Ureter (tissue), 1 donor: ENCODE measurements around the gene MAN2B2. TPM values are rescaled to one million over a fixed set of nuclear protein-coding genes. Genes with fewer than 3 reads are reported as not detected.
"Not testable (repeated sequence)": the region's sequence is repeated elsewhere in the genome, so short reads cannot be mapped to it uniquely, and the experiment has no call there.

Experiments used
- DNase-seq: peaks from one replicate; pipeline ENCODE4 v3.0.0-alpha.2; 2020; ENCODE audit warnings: low spot score
- total RNA-seq: library from RNA; stranded (reverse); gene quantifications from one replicate; pipeline ENCODE4 v1.2.4, GENCODE V29; 2023
- donor health status: DM: yes; HTN: yes; CAD: no.

MAN2B2 gene
- total RNA-seq, 1 donor from 2014 or later, result 37.3 TPM

DNA sequence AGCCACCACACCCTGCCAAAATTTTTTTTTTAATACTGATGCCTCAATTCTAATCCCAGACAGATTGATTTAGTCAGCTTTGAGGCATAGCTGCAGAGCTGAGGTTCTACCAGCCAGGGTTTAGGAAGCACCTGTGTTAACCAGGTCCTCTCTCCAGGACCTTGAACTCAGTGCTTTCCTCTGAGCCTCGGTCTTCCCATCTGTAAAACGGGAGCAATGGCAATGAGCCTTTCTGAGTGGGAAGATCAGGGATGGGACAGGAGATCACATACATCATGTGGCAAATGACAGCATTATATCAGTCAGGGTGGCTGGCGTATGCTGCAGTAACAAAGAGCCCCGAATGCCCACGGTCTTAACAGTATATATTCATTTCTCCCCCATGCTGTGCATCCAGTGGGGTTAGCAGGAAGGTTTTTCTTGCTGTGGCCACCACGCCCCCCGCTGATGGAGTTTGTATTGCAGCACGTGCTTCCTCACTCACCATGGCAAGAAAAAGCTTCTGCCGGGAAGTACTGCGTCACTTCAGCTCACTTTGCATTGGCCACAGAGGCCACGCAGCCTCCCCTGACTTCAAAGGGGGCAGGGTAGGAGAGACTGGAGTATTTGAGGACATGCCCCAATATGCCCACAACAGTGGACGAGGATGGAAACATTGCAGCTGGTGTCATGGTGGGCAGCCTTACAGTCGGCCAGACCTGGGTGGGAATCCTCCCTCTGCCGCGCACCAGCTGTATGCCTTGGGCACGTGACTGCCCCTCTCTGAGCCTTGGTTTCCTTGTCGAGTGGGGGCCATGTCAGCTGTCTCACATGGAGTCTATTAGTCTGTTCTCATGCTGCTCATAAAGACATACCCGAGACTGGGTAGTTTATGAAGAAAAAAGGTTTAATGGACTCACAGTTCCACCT, 41.4 kb downstream of the MAN2B2 start:
- DNase-seq, result no peak

DNA sequence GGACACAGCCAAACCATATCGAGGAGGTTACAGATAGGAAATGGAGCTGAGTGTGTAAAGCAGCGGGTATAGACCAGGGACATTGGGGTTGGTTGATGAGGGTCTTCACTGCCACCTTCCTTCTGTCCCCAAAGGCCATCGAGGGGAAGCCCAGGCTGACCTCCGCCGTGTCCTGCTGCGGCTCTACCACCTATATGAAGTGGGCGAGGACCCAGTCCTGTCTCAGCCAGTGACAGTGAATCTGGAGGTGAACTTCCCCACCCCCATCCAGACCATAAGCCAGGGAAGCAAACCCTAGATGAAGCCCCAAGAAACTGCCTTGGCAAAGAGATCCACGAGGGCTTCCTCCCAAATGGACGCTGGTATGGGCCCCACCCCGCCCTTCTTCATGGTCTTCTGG, 42.3 kb downstream of the MAN2B2 start:
- DNase-seq, result no peak

DNA sequence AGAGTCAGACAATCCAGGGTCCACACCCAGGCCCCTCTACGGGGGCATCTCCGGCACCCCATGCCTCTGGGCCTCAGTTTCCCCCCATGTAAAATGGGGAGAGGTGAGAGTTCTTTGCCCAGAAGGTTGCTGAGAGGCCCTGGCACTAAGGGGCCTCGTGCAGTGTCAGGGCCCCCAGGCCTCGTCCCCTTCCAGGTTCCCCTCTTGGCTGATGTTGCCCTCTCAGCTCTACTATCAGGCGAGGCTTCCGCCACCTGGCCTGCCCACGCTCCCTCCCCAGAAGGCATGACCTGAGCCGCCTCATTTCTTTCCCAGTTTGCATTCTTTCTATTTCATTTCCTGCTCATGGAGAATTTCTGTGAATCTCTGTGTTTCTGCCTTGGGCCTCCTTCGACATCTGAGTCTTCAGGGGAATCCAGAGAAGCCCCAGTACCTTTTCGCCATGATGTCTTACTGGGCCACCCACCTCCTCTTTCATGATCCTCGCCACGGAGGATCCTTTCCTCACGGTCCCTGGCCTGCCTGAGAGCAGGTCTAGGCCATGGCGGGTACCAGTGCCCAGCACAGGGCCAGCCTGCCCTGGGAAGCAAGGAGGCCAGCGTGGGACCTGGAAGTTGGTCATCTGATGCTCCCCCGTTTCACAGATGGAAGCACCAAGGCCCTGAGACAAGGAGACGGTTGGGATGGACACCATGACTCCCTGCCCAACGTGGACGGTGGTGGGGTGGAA, 43.6 kb downstream of the MAN2B2 start:
- no peak for DNase-seq

DNA sequence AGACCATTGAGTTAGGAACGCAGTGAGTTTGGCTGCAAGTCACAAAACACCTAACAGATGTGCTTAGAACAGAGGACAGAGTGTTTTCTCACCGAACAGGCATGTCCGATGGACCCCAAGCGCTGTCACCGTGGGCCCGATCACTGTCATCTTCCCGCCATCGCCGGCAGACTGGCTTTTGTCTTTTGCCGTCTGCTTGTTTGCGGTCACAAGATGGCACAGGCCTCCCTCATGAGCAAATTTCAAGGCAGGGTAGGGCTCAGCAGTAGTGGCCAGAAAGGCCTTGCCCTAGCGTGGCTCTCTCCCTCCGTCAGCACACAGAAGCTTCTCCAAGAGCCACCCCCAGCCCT, 44.1 kb downstream of the MAN2B2 start:
- no peak for DNase-seq

DNA sequence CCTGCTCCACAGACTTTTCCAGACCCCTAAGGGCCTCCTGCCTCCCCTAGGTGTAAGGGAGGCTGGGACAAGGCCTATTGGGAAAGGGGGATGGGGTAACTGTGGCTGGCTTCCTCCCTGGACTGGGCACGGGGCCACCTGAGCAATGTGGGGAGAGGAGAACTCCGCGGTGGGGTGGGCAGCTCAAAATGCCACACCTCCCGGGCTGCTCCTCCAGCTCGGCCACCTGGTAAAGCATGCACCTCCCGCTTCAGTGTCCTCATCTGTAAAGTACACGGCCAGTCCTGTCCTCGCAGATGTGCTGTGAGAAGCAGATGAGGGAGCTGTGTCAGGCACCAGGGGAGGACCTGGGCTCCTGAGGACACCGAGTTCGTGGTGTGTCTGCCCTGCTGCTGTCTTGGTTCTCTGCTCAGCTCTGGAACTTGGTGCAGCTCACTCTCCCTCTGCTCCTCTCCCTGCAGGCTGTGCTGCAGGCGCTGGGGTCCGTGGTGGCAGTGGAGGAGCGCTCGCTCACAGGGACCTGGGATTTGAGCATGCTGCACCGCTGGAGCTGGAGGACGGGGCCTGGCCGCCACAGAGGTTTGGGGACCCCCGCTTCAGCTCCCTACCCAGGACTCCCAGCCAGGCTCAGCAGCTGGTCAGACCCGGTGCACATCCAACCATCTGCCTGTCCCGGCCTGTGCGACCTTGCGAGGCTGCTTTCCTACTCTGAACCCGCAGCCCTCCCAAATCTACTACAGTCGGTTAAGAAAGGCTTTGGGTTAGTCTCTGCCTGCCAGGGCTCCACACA, 44.7 kb downstream of the MAN2B2 start:
- DNase-seq, result no peak

DNA sequence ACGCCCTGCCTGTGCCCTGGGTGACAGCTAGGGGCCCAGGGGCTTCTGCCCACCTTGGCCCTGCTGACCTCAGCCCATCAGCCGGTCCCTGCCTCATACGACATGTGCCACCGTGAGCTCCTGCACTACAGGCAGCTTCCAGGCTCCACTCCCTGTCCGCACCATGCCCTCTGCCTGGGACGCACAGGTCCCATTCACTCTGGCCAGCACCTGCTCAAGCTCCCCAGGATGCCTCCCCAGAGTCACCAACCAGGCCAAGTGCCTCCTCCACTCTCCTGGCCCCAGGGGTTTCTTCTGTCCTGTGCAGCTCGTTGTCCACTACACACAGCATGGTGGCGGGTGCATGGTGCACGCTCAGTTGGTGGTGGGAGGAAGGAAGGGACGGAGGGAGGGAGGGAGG, 45.3 kb downstream of the MAN2B2 start:
- DNase-seq, result no peak

DNA sequence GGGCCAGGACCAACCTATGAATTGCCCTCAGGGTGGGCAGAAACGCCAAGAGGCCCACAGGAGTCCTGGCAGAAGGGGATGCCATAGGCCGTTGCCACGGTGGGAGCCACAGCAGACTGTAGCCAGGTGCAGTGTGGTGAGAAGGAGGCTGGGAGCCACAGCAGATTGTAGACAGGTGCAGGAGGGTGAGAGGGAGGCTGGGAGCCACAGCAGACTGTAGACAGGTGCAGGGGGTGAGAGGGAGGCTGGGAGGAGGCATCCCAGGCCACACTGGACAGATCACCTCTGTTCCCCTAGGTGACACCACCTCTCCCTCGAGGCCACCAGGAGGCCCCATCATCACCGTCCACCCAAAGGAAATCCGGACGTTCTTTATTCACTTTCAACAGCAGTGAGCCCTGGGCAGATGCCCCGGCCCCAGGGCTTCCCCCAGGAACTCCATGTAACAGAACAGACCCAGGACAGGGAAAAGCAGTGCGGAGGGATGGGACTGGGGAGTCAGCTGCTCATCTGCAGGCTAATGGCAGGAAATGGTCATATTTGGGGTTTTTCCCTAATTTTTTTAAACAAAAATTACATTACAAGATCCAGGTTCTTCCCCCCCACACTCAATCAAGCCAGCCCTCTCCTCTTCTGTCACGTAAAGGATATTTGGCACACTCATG, 46.0 kb downstream of the MAN2B2 start:
- no peak for DNase-seq

DNA sequence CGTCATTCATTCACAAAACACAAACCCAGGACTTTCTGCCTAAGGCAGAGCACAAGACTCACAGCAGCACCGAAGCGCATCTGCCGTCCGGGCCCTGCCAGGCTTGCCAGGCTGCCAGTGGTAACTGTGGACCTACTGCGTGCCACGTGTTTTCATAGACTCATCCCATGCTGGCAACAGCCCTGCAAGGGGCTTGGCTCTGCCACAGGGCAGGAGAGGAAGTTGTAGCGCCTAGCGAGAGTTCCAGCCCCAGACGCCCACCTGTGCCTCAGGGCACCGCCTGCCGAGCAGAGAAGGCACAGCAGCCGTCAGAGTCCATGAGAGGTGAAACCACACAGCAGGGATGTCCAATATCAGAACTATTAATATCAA, 46.6 kb downstream of the MAN2B2 start:
- DNase-seq, result no peak

DNA sequence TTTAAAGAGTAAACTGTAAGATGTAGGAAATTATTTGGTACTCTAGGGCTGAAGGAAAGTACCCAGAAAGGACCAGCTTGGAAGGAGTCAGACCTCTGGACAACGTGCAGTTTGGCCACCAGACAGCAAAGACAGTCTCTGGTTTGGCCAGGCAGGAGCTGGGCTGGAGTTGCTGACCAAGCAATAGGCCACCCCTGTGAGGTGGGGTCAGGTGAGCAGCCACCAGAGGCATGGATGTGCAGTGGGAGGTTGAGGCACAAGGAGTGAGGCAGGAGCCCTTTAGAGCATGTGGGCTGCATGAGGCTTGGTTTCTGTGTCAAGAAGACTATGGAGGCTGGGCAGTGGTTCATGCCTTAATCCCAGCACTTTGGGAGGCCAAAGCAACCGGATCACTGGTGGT, 47.8 kb downstream of the MAN2B2 start:
- no peak for DNase-seq

DNA sequence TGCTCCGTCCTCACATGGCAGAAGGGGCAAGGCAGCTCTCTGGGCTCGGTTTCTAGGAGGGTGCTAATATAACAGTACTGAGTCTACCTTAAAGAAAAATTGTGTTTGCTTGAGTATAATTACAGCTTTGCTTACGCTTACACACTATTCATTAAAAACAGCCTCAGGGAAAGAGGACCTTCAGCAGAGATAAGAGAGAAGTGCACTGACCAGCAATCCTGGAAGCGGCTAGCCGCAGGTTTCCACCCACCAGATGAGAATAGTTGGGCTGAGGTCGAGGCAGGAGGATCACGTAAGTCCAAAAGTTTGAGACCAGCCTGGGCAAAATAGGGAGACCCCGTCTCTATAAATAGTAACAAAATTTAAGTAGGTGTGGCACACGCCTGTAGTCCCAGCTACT, 50.3 kb downstream of the MAN2B2 start:
- no peak for DNase-seq

DNA sequence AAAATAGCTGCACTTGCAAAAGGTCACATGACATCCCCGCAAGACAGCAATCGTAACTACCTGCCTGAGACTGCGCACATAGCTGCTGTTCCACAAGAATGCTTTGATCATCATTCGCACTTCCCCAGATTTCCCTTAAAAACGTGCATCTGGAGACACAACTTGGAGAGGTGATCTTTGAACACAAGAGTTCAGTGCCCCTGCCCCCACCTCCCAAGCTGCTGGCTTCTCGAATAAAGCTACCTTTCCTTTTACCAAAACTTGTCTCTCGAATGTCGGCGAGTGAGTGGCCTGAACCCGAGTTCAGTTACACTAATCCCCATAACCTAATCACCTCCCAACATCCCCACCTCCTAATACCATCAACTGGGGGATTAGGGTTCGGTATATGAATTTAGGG, 51.1 kb downstream of the MAN2B2 start:
- DNase-seq, result no peak

DNA sequence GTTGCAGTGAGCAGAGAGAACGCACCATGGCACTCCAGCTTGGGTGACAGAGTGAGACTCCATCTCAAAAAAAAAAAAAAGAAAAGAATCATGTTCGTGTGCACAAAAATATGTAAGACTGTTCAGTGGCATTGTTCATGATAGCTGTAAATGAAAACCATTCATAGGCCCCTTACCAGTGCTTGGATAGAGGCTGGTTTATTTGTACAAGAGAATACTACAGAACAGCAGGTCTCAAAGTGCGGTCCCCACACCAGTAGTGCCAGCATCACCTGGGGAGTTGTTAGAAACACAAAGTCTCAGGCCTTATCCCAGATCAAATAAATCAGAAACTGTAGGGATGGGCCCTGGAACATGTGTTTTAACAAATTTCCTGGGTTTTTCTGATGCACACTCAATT, 52.8 kb downstream of the MAN2B2 start:
- DNase-seq, result no peak

DNA sequence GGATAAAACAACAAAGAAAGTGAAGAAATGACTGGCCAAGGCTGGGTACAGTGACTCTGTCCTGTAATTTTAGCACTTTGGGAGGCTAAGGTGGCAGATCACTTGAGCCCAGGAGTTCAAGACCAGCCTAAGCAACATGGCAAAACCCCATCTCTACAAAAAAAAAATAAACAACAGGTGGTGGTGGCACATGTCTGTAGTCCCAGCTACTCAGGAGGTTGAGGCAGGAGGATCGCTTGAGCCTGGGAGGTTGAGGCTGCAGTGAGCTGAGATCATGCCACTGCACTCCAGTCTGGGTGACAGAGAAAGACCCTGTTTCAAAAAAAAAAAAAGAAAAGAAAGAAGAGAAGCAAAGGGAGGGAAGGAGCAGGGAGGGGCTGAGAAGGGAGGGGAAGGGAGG, 53.5 kb downstream of the MAN2B2 start:
- not testable (repeated sequence) for DNase-seq

DNA sequence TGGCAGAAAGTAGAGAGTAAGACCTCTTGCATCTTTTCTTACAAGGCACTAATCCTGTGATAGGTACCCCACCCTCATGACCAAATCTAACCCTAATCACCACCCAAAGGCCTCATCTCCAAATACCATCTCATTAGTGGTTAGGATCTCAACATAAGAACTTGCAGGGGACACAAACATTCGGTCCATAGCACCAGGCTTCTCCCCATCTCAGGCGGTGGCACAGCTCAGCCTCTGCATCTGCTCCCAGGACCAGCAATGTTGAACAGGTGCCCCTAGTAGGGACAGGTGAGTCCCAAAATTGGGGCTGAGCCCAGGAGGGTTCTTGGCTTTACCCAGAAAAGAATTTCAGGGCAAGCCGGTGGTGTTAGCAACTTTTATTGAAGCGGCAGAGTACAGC, 57.1 kb downstream of the MAN2B2 start:
- no peak for DNase-seq

DNA sequence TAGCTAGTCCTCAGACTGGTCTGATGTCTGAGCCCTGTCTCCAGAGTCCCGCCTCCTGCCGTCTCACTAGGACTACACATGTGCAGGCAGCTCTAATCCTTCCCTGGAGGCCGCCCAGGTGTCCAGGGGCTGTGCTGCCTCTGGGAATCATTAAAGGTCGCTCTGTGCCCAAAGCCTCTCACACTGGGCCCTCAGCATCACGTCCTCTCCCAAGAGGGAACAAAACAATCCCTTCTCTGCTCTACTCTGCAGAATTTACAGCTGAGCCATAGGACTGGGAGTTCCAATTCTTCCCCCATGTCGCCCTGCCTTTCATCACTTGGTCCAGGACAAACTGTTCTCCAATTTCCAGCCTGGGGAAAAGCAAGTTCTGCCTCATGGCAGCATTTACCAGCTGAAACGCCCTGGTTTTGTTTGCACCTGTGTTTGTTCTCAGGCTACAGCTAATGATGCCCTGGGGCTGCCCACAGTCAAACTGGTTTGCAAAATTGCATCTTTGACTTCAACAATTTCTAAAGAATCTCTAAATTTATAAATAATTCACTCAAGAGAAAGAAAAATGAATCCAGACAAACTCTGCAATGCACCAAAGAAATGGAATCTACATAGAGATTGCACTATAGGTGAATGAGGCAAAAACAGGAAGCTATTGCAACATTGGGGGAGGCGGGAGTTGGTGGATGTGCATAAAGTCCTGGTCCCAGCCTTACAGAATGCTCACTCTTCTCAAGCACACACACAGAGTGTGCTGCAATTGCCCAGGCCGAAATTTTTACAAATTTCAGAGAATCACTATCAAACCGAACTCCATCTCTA, 58.3 kb downstream of the MAN2B2 start:
- no peak for DNase-seq

DNA sequence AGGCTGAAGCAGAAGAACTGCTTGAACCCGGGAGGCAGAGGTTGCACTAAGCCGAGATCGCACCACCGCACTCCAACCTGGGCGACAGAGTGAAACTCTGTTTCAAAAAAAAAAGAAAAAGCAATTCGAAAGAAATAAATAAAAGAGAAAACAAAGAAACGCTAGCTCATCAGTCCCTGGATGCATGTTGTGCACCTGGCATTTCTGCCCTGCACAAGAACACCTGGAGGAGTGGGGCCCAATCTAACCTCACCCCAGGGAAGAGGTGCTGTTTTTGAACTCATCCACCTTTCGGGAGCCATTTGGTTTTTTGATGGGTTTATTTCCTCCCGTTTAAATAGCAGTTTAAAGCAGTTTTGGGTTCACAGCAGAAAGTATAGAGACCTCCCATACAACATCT, 59.8 kb downstream of the MAN2B2 start:
- DNase-seq, result no peak

DNA sequence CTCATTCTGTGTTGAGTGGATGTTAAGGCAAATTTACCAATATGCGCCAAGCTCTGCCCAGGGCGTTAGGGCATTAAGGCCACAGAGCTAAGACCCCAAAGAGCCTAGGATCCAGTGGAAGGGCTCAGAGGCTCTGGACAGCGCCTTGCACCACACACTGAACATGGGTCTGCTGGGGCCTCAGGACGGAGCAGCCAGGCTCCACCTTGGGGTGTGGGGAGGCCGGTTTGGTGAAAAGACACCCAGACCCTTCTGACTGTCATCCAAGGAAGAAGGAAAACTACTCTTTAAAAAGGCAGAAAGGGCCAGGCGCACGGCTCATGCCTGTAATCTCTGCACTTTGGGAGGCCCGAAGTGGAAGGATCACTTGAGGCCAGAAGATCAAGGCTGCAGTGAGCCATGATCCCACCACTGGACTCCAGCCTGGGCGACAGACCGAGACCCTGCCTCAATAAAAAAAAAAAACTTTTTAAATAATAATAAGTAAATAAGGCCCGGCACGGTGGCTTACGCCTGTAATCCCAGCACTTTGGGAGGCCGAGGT, 64.2 kb downstream of the MAN2B2 start:
- no peak for DNase-seq

DNA sequence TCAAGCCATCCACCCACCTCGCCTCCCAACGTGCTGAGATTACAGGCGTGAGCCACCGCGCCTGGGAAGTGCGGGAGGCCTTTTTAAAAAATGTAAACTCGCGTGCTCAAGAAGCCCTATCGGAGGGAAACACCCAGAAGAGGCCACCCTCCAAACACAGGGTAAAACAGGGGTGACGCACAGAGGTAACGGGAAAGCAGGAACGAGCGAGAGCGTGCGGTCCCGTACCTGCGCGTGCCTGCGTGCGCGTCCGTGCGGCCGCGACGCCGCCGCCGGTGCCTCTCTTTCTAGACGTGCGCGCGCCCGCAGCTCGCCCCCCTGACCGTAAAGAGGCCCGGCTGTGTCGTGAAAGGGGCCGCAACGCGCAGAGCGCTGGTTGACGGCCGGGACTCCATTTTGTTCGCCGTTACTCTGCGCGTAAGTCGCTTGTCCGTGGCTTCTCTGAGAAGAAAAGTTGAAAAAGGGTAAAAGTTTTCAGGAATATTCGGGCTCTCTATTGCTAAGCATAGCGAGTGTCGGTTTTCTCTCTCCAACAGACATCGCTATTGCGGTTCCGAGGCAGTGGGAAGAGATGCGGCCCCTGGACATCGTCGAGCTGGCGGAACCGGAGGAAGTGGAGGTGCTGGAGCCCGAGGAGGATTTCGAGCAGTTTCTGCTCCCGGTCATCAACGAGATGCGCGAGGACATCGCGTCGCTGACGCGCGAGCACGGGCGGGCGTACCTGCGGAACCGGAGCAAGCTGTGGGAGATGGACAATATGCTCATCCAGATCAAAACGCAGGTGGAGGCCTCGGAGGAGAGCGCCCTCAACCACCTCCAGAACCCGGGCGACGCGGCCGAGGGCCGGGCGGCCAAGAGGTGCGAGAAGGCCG, 65.5 kb downstream of the MAN2B2 start, which contains the start of gene MRFAP1:
Gene MRFAP1 (plus strand): TSS at position 394 of the 872 bp plus-strand sequence. CDS start 178 bp downstream, at position 572.
- peak; percentile 94 for DNase-seq

DNA sequence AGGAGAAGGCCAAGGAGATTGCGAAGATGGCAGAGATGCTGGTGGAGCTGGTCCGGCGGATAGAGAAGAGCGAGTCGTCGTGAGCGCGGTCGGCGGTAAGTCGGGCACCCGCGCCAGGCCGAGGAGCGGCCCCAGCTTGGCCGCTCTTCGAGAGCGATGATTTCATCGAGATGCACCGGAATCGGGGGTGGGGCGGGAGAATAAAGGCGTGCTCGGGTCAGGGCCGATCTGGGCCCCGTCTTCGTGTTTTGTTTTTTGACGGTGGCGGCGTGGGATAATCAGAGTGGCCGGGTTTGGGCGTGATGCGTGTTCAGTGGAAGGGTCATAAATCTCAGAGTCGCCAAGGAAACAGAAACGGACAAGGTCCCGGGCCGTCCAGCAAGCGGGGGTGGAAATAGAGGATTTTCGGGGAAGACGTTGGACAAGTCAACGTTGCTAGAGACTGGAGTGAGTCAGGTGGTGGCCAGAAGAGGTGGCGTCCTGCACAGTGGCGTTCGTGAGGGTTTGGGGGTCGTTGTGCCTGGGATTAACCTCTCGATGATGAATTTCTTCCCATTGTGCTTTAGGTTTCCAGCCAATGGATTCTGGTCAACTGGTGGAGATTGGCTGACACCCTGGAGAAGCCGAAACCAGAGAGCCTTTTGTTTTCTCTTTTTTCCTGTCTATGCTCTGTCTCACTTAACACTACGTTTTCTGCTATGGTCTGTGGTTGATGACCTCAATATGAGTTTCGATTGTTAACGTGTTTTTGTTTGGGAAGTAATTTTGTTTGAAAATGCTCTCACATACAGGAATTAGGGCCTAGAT, 66.4 kb downstream of the MAN2B2 start:
- peak; percentile 65 for DNase-seq
